GM18511 (cell line): ENCODE data around the gene OBSL1.

Experiments
- ATAC-seq: cut with Tn5 transposase; IDR thresholded peaks from one replicate; pipeline ENCODE4 v1.9.1; 2021; ENCODE audit warnings: mild to moderate bottlenecking, moderate library complexity; ENCODE audit not compliant: unreplicated experiment

Gene OBSL1

DNA sequence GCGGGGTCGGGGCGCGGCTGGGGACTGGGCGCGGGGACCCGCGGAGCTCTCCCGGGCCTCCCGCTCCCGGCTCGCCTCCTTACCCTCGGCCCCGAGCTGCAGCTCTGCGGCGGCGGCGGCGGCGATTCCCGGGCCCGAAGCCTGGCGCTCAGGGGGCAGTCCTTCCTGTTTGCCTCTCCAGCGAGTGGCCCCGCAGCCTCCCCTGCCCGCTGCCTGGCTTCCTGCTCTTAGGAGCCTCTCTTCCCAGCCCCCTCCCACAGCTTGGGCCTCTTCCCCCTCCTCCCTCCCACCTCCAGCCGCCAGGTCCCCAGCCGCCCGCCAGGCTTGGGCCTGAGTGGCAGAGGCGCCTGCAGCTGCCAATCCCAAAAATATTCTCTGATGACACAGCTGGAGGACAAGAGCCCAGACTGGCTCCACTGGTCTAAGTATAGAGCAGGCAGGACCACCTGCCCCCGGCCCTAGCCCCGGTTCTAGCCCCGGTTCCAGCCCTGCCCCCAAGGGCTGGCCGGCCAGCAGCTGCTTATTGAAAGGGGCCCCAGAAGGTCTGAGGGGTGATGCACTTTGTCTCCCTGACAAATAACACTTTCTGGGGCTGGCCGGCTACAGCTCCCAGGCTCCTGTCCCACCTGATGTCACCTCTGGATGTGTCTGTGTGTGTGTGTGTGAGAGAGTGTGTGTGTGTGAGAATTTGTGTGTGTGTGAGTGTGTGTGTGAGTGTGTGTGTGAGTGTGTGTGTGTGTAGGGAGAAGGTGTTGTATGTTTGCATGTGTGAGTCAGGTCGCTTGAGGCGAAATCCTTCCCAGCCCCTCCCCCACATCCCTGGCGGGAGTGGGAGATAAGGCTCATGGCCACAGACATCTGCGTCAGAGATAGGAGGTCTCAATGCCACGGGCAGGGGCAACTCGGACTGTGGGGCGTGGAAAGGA is at the start of gene OBSL1:
OBSL1 (minus strand) TSS at position 229 of the 926 bp plus-strand sequence. CDS start 307 bp downstream, outside the sequence.
- no peak for ATAC-seq

DNA sequence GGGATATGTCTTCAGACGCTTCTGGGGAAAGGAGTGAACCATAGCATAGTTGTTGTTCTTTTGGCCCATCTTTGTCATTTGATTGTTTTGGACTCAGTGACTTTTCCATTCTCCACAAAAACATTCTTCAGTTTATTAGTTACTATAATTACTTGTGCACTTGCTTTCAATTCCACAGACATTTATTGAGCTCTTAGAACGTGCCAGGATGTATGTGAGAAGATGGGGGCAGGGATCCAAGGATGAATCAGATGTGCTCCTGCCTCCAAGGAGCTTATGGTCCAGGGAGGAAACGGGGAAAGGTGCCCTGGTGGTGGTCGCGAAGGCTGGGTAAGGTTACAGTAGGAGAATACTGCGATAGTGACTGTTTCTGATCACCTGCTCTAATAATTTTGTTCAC is 49.2 kb upstream of the OBSL1 start:
- no peak for ATAC-seq

DNA sequence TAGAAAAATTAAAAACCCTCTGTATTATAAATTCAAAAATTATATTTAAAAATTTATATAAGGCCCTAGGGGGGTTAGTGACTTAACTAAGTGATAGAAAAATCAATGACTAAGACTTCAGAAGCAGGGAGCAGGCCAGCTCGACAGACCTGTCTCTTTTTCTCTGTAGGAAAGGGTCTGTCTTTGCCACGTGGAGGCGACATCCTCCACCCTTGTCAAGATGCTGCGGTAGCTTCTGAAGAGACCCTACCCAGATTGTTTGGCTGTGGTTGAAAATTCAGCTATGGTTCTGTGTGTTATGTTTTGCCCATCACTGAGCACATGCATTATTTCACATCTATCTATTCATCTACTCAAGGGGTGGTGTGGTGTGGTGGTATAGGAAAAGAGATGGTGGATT is 47.9 kb upstream of the OBSL1 start:
- no peak for ATAC-seq

DNA sequence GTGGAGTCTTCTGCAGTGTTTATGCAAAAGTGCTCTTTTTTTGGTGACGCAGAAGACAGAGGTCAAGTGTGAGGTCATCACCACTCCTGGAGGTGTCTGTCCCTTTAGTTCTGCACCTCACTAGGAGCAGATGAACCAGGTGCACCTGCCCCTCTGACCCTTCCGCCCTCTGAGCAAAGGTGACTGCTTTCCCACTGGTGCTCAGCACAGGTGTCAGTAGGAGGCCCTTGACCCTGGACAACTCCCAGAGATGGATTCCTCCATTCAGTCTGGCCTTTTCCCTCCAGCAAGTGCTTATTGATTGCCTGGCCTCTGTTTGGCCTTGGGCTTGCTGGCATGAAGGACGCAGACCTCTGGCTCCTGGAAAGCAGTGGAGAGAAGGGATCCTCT is 47.4 kb upstream of the OBSL1 start:
- ATAC-seq, result no peak

DNA sequence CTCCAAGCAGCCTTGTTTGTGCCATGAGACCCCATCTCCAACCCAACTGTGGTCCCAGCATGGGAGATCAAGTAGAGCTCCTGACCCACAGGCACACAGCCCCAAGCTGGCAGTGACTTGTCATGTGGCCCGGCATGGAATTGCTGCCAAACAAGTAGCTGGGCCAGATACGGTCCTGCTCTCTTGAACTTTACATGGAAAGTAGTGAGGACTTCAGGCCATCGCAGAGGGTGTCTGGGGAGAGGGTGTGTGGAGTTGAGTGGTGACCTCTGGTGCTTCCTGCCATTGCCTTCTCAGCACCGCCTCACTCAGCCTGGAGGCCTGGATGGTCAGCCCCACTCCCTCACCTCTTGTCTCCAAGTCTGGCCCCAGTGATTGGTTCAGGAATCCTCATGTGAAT is 45.2 kb upstream of the OBSL1 start:
- no peak for ATAC-seq

DNA sequence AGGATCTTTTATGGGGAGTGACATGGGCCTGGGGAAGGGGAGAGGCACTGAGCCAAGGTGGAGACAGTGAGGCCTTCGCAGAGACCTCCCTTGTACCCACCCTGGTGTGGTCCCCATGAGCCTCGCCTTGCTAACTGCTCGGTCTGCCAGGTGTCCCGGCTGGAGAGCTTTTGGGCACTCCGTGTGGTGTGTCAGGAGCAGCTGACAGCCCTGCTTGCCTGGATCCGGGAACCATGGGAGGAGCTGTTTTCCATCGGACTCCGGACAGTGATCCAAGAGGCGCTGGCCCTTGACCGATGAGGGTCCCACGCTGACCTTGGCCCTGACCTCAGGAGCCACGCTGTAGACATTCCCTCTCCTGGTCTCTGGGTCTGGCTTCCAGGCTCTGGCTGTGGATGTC is 44.6 kb upstream of the OBSL1 start:
- ATAC-seq, result no peak

DNA sequence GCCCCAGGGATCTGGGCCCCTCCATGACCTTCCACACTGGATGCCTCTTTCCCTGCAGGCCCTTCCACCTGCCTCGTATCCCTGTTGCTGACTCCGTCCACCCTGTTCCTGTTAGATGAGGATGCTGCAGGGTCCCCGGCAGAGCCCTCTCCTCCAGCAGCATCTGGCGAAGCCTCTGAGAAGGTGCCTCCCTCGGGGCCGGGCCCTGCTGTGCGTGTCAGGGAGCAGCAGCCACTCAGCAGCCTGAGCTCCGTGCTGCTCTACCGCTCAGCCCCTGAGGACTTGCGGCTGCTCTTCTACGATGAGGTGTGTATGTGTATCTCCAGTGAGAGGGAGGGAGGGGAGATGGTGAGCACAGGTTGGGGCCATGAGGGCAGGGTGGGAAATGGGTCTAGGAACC is 43.7 kb upstream of the OBSL1 start:
- no peak for ATAC-seq

DNA sequence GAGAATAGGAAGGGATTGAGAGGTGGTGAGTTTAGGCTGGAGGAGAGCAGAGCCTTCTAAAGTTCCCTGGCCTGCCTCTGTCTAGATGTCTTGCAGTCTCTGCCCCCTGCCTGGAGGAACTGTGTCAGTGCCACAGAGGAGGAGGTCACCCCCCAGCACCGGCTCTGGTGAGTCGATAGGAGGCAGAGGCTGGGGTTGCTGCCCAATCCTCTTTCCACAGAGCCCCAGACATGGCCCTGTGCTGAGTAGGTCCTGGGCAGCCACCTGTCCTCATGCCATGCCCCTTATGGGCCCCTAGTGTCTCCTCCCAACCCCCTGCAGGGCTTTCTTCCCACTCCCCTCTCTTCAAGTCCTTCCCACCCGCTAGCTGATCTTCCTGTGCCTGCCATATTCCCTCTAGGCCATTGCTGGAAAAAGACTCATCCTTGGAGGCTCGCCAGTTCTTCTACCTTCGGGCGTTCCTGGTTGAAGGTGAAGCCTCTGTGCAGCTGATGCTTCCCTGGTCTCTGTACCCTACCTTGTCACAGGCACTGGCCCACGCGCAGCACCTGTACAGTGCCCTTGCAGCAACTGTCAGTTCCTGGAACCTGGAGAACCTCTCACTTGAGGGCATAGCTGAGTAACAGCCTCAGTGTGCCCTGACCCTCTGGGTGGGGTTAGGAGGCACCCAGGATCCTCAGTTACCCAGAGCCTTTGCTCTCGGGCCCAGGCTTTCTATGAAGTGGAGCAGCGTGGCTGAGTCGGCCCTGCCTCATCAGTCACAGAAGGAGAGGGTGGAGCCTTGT is 42.9 kb upstream of the OBSL1 start:
- no peak for ATAC-seq

DNA sequence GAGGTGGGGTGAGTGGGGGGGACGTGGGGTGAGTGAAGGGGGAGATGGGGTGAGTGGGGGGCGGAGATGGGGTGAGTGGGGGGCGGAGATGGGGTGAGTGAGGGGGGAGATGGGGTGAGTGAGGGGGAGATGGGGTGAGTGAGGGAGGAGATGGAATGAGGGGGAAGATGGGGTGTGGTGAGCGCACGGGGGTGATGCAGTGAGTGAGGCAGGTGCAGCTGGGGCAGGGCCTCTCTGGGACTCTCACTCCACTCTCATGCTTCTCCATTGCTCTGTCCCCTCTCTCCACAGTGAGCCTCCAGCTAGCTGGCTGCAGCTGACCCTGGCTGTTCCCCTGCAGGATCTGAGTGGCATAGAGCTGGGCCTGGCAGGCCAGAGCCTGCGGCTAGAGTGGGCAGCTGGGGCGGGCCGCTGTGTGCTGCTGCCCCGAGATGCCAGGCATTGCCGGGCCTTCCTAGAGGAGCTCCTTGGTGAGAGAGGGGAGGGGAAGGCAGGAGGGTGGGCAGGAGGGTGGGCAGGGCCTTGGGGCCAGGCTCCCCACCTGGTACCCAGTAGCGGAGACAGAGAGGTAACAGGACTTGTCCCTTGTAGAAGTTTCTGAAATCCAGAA is 42.2 kb upstream of the OBSL1 start:
- no peak for ATAC-seq

DNA sequence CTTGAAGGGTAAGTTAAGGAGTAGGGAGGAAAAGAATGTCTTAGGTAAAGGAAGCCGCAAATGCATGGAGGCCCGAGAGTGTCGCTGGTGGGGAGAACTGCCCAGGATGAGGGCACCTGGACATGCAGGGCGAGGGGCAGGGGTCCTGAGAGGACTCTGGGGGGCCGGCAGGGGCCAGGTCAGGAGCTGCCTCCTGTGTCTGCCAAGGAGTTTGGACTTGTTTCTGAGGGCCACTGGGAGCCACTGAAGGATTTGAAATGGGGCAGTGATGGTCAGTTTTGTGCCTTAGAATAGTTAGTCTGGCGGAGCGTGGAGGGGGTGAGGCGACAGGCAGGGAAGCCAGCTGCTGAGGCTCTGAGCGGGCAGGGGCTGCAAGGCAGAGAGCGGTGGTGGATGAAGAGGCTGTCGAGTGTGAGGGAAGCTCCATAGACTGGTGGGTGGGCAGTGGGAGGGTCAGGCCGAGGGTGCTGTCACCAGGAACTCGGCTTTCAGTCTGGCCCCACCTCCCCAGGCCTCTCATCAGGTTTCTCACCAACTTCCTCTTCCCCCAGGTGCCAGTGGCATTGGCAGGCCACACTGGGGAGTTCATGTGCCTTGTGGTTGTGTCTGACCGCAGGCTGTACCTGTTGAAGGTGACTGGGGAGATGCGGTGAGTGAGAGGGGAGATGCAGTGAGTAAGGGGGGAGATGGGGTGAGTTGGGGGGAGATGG is 41.4 kb upstream of the OBSL1 start:
- ATAC-seq, result no peak

DNA sequence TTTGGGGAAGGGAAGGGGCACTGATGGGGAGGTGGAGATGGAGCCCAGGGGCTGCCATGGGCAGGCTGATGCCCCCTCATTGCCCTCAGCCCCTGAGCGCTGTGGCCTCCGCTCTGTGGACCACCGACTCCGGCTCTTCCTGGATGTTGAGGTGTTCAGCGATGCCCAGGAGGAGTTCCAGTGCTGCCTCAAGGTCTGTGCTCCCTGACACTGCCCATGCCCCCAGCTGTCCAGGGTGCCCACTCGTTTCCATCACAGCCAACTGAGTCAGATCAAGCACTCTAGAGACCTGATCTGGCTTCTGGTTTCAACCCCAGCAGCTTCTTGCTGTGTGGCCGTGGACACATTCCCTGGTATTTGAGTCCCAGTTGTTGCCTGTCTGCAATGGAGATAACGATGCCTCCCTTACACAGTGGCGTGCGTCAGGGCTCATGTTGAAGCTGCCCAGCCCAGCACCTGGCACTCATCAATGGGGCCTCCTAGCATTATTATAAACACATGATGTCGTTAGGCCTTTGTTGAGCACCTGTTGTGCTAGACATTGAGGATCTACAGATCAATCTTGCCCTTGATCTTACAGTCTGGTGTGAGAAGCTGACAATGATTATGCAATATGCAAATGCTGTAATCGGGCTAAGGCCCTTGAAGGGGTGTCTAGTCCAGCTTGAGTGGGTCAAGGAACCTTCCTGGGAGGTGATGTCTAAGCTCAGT is 40.7 kb upstream of the OBSL1 start:
- no peak for ATAC-seq

DNA sequence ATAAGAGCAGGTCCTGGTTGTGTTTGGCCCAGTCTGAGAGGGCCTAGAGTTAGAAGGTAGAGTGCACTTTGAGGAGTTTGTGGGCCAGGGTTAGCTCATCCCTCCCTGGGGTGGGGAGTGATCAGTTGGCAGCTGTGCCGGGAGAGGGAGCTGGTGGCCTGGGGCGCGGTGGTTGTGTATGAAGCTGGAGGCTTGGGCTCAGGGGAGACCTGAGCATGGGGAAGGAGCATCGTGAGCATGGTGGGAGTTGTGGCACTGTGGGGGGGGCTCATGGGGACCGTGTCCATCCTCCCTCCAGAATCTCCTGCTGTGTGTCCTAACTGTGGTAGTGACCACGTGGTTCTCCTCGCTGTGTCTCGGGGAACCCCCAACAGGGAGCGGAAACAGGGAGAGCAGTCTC is 40.0 kb upstream of the OBSL1 start:
- no peak for ATAC-seq

DNA sequence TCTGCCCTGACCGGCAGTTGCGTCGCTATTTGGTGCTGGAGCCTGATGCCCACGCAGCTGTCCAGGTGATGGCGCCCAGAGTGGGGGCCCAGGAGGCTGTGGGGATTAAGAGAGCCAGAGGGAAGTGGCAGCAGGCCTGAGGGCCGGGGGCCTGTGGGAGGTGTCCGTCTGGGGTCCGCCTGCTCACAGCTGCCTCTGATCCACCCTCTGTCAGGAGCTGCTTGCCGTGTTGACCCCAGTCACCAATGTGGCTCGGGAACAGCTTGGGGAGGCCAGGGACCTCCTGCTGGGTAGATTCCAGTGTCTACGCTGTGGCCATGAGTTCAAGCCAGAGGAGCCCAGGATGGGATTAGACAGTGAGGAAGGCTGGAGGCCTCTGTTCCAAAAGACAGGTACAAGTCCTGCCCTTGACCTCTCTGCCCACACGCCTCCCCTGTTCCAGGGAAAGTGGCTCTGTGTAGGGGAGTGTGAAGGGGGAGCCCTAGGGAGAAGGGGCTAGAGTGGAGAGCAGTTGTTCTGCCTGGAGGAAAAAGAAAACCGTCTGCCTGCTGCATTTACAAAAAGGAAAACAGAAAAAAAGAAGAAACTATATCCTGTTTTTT is 37.9 kb upstream of the OBSL1 start:
- ATAC-seq, result no peak

DNA sequence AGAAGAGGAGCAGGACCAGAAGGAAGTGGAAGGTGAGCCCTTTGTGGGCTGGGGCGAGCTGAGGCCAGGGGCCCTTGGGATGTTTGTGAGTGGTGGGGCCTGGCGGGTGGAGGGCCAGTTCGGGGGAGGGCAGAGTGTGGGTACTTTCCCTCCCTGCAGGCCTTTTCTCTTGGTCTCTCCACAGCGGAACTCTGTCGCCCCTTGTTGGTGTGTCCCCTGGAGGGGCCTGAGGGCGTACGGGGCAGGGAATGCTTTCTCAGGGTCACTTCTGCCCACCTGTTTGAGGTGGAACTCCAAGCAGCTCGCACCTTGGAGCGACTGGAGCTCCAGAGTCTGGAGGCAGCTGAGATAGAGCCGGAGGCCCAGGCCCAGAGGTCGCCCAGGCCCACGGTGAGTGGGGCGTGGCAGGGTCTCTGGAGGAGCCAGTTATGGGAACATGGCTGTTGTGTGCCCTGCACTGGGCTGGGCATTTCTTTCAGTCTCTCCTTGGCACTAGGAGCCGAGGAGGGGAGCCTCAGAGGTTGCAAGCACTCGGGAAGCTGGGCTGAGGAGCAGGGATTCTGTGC is 37.1 kb upstream of the OBSL1 start:
- no peak for ATAC-seq

DNA sequence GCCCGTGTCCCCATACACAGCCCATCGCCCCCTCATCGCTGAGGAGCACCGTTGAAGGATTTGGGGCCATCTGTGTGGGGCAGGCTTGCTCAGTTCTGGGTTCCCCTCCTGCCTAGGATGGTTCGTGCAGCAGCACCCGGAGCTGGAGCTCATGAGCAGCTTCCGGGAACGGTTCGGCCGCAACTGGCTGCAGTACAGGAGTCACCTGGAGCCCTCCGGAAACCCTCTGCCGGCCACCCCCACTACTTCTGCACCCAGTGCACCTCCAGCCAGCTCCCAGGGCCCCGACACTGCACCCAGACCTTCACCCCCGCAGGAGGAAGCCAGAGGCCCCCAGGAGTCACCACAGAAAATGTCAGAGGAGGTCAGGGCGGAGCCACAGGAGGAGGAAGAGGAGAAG is 36.6 kb upstream of the OBSL1 start:
- ATAC-seq, result no peak

DNA sequence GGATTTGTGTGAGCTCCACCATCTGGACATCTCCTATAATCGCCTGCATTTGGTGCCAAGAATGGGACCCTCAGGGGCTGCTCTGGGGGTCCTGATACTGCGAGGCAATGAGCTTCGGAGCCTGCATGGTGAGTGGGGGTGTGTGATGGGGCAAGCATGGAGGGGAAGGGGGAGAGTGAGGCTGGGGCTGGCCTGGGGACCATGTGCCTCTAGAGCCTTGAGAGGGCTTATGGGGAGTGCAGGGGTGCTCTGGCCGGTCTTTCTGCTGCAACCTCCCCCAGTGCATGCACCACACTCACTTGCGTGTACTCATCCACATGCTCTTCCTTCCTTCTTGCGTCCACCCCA is 34.2 kb upstream of the OBSL1 start:
- ATAC-seq, result no peak

DNA sequence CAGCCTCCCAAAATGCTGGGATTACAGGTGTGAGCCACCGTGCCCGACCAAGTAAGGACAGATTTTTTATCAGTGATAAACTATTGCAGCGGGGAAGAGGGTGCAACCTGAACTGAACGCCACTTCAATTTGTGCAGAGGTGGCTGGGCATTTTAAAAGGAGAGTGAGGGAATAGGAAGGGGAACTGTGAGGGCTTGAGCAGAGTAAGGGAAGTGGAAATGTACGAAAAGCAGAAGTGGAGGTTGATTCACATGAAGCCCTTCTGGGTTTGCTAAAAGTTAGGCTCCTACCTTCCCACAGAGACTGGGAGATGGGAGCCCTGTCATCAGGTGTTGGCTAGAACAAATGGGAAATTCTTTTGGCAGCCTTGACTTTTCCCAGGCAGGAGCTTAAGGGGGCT is 32.4 kb upstream of the OBSL1 start:
- ATAC-seq, result no peak

DNA sequence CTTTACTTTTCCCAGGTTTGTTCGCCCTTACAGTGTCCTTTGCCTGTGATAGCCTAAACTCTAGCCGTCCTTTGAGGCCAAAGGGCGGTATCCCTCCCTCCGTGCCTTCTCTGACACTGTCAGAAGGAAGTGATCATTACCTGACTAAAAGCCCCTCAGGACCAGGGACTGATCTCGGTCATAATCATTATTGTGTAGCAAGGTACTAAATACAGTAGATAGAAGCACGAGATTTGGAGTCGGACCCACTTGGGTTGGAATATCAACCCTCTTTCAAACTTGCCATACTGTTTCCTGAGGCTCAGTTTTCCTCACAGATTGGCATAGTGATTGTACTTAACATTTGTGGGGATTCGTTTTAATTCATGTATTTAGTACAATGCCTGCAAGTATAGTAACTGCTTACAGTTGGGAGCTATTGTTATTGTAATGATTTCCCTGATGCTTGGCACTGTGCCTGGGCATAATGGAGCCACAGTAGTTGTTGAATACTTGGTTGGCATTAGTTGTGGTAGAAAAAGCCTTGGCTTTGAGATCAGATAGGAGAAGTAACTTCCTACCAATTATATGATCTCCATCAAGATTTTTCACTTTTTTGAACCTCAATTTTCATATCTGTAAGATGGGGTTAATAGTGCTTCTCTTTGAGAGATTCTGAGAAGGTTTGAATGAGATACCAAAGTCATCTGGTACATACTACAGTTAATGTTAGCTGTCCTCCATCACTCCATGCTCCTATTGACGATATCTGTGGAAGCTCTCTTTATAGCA is 27.2 kb upstream of the OBSL1 start:
- ATAC-seq, result no peak
